CD4-positive, alpha-beta T cell treated with Interleukin-17A for 4 hours (primary cell): ENCODE measurements around the gene ANKS1B.

Experiments
- DNase-seq: peaks from one replicate; pipeline ENCODE4 v3.0.0-alpha.2; 2020; ENCODE audit warnings: mixed read lengths

ANKS1B gene

DNA sequence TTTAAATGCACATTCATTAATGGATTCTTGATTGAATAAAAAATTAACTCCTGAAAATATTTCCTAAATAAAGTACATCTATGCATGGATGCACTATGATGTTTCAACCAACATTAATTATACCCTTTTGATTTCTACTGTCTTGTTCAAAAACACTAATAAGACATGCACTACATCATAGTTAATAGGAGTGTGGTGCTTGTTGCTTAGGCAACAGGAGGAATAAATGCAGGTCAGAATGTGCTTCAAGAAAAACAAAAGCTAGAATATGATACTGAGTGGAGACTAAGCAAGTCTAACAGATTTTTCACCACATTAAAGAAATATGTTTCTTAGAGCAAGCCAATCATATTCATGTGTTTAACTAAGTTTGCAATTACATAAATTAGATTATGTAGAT lies 833.0 kb downstream of the ANKS1B start:
- DNase-seq = no peak

DNA sequence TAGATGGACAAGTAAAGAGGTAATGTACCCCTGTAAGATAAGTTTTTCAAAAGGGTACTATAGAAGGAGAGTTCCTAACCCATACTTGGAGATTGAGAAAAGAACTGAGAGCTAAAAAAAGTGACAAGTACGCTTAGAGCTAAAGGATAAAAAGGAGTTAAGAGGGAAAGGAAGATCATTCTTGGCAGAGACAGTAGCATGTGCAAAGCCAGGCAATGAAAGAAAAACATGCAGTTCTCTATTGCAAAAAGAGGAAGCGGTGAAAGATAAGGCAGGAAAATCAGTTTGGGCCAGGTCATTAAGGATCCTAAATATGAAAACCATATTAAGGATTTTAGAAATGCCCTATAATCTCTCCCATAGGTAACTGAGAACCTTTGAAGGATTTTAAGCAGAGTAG lies 837.6 kb downstream of the ANKS1B start:
- DNase-seq = no peak

DNA sequence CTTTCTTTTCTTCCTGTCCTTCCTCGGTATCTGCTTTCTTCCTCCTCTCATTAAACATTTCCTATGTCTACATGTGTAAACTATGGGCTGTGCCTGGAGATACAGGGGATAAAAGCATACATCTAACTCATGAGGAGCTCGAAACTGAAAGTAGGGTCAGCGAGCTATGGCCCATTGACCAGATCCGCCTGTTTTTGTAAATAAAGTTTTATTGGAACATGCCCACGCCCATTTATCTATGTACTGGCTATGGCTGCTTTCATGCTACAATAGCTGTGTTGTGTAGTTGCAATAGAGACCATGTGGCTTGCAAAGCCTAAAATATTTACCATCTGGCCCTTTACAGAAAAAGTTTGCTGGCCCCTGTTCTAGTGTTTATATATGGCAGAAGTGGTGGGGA lies 838.0 kb downstream of the ANKS1B start:
- DNase-seq = no peak

DNA sequence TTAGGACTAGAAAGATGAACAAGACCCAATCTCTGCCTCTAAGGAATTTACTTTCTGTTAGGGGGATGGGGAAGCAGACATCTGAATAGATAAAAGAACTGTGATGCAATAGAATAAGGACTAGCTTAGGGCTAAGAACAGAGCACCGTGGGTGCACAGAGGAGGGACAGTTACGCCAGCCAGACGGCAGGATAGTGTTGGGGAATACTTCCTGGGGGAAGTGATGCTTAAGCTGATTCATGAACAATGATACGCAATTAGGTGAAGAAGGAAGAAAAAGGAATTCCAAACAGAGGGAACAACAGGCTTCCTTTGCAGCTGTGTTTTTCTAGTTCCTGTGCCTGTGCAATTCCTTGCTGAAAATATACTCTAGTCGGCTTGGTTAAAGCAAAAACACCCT lies 838.6 kb downstream of the ANKS1B start:
- DNase-seq = no peak

DNA sequence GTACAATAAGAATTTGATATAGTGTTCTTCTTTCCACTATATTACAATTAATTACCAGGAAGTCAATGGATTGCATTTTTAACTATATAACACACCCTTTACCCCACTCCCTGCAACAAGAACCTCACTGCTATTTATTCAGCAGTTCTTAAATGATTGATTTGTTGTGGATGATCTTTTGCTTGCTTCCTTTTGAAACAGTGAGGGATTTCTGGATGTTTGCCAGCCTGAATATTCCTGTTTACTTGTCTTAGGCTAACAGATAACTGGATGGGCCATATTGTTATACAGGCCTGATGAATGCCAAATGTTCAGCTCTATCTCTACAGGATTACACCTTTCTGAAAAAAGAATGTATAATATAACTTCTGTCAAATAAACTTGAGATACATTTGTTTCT lies 842.1 kb downstream of the ANKS1B start:
- no peak for DNase-seq

DNA sequence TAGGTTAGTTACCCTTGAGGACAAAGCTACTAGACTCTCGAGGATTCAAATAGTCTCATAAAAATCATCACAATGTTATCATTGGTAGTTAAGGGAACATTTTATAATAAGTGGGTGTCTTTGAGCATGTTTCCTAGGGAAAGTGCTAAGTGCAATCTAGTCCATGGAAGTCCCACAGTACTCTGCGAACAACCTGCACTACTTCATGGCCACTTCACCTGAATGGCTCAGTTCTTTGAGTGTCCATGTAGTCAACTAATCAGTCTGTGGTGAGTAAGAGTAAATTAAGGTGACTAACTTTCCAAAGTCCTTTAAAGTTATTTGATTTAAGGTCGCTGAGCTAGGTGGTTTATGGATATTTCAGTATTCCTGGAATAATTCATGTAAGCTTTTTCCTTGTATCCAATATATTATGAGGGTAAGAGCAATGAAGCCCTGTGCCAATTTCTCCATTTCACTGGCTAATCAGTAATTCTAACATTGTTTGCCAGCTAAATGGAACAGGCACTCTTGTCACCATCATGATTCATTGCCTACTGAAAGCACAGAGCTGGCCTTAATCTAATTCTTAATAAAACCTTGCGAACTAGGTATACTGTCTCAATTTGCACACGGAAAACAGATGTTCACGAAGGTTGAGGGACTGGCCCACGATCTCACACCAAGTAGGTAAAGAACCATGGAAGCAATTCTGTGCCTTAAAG lies 844.6 kb downstream of the ANKS1B start:
- DNase-seq = no peak

DNA sequence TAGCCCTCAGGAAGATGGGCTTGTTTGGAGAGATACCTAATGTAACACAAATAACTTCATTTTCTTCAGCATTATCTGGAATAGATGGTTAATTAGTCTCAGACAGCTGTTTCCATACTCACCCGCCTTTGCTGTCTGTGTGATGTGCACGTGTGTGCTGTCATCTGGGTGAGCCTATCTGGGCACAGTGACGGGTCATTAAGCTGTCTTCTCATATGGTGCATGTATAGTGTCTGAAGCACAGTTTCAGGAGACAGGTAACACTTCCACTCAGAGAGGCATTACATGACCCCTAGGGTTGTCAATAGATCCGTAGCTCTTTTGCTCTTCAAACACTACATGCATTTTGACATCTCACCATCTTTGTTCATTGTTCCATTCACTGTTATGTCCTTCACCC lies 846.3 kb downstream of the ANKS1B start:
- no peak for DNase-seq

DNA sequence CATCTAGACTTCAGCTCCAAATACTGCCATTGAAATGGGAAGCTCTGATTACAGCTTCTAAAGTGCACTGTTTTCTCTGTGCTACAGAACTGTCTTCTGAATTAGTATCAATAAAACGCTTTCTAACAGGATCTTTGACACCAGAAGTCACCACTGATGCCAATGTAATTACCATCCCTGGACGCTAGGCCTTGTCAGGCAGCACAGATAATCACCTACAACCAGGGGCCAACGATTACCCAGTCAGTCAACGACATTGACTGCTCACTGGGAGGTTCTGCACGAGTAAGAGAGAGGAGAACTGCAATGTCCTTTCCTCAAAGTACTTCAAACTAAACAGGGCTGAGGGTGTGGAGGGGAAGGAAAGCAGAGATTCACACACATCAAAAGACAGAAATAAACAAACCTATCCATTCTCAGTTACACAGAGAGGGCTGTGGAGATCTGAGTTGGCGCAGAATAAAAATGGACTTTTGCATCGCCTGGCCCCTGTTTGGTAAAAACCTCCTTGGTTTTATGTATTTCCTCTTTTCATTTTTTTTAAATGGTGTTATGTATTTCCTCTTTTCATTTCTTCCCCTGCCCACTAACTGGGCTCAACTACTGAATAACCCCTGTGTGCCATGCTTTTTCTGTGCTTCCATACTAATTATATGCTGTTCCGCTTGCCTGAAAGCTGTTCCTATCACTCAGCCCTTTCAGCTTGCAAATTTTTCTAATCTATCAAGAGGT lies 847.4 kb downstream of the ANKS1B start:
- no peak for DNase-seq

DNA sequence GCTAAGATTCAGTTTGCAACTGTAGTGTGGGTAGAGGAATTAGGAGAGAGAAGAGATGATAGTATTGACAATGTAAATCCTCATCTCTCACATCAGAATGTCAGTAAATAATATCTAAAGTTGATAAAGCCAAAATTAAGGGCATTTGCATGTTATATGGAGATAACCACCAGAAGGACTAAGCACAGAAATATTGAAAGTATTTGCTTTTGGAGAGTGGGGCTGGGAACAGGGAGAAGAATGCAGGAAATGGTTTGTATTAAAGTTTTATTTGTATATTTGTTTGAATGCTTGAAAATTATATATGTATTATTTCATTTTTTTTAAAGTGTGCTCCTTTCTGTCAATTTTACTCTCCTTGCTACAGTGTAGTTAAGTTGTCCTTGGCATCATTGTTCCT lies 848.2 kb downstream of the ANKS1B start:
- no peak for DNase-seq

DNA sequence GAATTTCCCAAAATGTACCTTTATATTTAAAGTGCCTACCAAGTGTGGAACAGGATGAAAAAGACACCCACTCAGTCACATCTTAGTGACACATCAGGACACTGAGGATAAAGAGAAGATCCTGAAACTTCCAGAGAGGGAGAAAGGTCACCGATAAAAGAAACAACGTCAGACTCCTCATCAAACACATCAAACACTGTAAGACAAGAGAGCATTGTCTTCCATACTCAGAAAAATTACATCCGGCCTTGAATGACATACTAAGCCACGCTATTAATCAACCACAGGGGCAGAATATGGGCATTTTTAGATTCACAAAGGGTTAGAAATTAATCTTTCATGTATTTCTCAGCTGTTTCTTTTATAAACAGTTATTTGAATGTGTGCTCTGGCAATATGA lies 849.4 kb downstream of the ANKS1B start:
- no peak for DNase-seq

DNA sequence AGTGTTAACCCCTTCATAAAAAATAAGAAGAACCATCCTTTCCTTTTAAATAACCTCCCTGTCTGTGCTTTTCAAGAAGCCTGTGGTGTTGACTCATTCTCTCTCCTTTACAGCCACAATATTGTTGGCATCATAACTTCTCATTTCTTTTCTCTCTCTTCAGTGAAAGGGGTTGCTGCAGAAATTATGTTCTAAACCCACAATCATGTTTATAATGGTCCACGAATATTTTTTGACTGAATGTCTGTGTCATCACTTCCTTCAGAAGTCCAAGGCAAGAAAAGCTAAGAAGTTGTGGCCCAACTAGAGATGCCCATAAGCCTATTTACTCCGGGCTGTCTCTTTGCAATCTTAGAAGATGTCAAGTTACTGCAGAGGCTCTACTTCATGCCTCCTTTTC lies 851.3 kb downstream of the ANKS1B start:
- no peak for DNase-seq

DNA sequence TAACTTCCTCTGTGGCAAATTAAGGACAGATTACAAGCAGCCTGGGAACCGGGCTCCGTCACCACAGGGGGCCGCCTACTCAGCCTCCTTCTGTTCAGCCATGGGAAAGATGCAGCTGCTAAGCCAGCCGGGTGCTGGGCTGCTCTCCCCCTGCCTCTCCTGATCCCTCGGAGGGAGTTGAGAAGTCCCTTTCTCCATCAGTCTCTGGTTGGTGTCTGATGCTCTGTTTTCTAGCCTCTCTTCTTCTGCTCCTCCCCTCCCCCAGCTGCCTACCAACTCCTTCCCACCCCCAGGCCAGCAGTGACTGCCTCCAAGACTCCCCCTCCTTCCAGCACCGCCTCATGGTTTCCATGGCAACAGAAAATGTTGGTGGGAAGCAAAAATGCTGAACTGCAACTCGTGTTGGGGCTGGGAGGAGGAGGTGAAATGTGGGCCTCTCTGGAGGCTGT lies 853.0 kb downstream of the ANKS1B start:
- DNase-seq = no peak

DNA sequence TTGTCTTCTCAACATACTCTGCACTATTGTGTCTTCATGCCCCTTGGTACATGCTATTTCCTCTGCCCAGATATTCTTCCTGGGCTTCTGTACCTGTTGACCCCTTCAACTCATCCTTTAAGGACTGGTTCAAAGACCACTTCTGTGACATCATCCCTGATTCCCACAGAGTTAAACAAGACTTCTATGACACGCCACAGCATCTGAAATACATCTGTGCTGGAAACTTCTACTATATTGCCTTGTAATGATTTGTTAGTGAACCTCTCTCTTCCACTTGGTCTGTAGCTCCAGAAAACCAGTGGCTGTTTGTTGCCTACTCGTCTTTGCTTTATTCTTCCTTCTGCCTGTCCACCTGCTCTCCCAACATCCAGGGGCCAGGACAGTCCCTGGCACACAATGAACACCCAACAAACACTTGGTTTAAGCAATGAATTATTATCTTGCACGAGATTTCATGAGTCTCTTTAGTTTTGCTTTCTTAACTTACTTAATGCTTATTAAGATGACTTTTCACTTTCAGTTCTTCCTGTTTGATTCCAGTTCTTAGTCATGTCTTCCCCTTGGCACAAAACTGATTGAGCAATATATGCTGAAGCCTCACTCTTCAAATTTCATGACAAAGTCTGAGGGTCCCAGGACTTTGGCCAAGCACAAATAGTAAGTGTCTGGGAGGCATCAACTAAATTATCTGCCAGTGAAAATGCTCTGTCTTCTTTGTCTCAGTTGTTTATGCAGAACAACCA lies 853.8 kb downstream of the ANKS1B start:
- DNase-seq = no peak

DNA sequence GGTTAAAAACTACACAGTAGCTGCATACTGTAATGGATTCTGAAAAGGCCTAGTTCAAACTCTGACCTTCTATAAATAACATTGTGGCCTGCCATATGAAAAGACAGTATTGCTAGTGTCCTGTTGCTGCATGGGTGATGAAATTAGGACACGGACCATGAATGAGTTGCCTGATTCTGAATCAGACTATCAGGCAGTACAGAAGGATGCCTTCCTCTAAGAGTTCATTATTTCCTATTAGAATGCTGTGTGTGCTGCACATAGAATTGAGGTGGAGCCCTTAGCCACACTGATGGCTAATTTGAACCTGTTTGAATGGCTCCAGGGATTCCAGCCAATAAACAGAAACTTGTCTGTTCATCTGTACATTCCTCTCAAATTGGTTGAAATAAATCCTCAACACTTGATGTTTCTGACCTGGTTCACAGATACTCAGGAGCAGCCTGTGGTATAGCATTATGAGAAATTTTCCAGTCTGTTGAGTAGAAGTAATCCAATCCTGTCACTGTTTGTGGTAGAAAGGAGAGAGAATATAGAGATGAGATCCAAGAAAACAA lies 856.4 kb downstream of the ANKS1B start:
- DNase-seq = no peak

DNA sequence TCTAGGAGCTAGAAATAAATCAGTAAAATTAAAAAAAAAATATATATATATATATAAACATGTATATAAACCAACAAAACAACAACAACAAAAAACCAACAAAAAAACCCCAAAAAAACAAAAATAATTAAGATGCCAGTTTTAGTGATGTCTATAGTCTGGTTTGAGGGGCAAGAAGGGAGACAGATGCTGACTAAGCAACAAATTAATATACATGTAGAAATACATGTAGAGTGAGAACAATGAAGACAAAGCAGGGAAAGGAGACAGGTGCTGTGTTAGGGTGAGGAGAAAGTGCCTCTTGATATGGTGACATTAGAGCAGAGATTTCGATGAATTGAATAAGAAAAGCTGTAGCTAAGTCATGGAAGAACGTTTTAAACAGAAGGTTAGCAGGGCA lies 861.8 kb downstream of the ANKS1B start:
- no peak for DNase-seq

DNA sequence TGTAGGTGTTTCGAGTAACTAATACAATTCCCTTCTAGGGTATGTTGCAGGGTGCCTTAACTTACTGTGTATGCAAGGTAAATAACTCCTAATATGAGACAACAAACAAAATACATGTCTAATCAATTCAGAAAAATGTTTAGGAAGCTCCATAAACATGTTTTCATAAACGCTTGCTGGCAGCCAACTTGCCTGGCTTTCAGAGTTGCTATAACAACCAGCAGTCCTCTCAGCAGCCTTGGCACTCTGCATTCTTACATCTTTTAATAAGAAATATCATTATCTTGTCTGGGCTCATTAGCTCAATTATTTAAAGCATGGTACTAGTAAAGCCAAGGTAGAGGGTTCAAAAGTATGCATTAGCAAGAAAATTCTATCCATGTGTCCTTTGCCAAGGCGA lies 862.2 kb downstream of the ANKS1B start:
- no peak for DNase-seq

DNA sequence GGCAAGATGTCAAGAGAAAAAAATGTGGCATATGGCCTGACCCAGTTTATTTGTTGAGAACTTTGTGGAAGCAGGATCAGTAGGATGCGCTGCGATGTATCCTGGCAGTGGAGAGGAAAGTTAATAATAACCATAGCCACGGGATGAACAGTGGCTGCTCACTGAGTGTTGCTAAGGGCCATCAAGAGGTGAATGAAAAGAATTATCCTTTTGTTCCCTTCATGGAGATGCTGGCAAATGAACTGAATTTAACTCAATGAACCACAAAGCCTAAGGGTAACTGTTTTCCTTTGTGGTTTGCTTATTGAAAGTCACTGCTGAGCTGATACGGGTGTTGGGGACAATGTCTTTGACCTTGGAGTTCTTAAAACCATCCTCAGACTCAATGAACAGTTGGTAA lies 863.2 kb downstream of the ANKS1B start:
- no peak for DNase-seq

DNA sequence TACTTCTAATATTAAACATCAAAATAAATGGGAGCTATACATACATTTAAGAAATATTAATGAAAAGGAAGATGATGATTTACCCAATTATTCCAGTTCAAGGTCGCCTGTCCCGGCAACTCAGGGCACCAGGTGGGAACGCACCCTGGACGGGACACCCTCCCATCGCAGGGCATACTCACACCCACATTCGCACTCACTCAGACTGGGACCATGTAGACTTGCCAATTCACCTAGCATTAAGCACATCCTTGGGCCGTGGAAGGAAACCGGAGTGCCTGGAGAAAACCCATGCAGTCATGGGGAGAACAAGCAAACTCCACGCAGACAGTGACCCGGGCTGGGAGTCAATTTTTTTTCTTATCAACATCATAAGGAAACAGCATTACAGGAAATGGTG lies 864.8 kb downstream of the ANKS1B start:
- no peak for DNase-seq

DNA sequence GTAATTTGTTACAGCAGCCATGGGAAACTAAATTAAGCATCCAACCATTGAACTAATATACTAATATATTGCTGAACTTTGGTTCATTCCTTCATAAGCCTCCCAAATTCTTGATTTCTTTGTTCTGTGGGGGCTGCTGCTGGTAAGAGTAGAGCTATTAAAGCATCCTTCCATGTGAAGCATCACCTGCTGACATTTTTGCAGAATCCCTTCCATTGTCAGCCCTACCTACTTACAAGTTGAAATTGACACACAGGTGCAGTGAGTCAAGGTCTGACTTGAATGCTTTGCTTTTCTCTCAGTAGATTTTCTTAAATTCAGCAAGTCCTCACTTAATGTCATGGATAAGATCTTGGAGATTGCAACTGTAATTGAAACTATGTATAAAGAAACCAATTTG lies 865.3 kb downstream of the ANKS1B start:
- DNase-seq = no peak

DNA sequence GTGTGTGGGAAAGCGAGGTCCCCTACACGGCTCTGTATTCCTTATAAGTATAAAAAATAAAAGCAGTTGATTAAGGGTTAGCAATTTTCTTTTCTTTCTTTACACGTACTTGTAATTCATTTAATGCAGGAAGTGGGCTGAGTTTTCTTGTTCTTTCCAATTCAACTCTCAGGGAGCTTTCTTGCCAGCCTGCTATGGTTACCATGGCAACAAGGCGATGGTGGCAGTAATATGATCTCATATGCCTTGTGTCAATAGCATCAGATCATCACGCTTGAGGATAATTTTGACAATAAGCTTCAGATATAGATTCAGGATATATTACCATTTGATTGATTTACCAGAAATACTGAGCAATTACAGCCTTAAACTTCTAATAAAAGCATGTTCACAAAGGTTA lies 873.1 kb downstream of the ANKS1B start:
- no peak for DNase-seq

DNA sequence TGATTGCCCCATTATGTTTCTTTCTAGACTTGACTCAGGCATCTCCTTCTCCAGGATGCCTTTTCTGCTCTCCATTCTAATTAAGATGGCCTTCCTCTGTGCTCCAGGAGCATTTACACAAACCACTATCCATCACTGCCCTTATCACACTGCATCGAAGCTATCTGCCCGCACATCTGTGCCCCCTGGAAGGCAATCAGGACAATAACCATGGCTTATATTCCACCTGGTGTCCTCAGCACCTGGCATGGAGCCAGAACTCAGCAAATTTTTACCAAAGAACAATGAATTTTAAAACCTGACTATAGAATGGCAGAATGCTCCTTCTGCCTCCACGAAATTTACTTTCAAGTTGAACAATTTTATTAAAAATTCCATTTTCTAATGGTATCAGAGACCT lies 873.9 kb downstream of the ANKS1B start:
- no peak for DNase-seq

DNA sequence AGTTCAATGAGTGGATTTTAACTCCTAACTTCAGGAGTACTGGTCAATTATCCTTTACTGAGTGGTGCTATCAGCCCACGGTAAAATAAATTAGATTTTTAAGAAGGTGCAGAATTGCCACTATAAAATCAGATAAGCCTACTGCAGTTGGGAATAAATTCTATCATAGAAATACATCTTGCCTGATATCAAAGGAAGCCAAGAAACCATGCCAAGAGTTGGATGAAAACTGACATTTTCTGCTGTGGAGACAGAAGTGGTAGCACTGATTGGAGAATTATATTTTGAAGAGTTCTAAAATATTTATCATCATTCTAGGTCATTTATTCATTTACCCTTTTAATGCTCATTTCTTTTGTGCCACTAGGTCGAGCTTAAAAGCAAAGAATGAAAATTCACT lies 874.5 kb downstream of the ANKS1B start:
- no peak for DNase-seq

DNA sequence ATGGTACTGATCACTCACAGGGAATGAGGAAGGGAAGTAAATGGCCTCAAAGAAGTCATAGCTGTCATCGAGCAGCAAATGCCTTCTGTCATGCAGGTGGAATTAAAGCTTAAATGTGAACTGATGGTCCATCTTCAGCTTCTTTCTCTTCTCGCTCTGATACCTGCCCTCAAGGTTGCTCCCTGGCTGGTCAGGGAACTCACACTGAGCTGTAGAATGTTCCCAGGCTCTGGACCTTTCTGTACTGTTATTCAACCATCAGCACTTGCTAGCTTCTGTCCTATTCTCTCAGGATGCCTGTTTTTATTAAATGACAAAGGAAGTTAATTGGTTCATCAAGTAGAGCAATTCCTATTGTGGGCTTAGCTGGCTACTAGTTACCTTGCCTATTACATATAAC lies 875.8 kb downstream of the ANKS1B start:
- DNase-seq = no peak

DNA sequence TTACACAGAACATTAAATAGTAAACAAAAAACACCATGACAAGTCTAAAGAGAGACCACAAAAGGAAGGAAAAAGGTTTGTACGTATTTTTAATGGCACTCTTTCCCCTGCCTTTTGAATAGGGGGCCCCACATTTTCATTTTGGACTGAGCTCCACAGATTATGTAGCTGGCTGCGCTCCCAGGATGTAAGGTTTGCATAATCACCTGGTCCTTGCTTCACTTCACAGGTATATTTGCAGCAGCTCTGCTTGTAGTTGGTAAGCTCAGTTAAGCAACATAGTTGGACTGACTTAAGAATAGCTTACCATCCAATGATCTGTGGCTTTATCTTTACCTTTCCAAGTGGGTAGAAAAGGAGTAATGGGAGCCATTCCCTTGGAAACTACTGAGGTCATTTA lies 885.0 kb downstream of the ANKS1B start:
- DNase-seq = no peak
